NB4 (cell line): ENCODE data around the gene GALNT13.

Source experiments
- CTCF ChIP-seq: IDR thresholded peaks from one replicate; pipeline ENCODE4 v1.5.1; 2012; ENCODE audit warnings: low read depth, low read length
- MYC ChIP-seq: IDR thresholded peaks from 2 replicates; pipeline ENCODE4 v1.6.1; 2011; ENCODE audit warnings: low read depth, low read length
- POLR2A ChIP-seq: IDR thresholded peaks from 2 replicates; pipeline ENCODE4 v1.6.1; 2011; ENCODE audit warnings: mild to moderate bottlenecking; ENCODE audit not compliant: insufficient read length; ENCODE audit errors: extremely low read depth
- TF ChIP-seq, protein P1 (sequence below): IDR thresholded peaks from 2 replicates; pipeline ENCODE4 v1.6.1; 2011; ENCODE audit warnings: low read depth, low read length

DNA sequence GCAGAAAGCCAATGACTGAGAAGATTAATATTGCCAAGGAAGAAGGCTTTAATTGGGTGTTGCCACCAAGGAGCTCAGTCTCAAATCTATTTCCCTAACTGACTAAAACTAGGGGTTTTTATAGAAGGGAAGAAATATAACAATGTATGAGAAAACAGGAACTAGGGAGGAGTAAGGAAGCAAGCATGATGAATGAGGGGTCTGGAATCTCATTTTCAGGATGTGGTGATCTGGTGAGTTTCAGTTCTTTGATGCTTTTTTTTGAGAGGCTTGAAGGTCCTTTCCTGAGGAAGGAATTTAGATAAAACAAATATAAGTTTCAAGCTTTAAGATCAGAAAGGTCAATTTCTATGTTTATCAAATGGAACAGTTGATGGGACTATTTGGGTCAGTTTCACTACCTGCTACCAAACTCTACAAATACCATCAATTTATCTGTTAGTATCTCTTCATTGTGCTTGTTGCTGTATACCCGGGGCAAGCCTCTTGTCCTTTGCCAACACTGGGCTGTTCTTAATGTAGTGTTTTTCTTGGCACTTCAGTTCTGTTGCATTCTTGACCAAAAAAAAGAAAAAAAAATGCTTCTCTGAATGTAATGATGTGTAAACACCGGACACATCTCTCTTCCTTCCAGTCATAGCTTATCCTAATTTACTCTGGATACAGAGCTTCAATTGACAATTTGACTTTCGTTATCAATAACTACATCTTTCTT, 357.0 kb downstream of the GALNT13 start:
- no peak for TF ChIP-seq CTCF
- no peak for TF ChIP-seq POLR2A
- TF ChIP-seq, protein P1, sequence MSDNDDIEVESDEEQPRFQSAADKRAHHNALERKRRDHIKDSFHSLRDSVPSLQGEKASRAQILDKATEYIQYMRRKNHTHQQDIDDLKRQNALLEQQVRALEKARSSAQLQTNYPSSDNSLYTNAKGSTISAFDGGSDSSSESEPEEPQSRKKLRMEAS, result no peak
- TF ChIP-seq MYC, result no peak
